ENCODE data around the gene SPDYE18. TPM values are rescaled to one million over a fixed set of nuclear protein-coding genes. Genes with fewer than 3 reads are reported as not detected.
"Not testable (repeated sequence)": the region's sequence is repeated elsewhere in the genome, so short reads cannot be mapped to it uniquely, and the experiment has no call there.

Gene SPDYE18
- 1 to 10 TPM in 2 of 3 donors, not detected in 1; 1.4 to 1.6 TPM for total RNA-seq

- H3K27me3 ChIP-seq; intact Hi-C loops (cut with DNase I; ENCODE audit: low total_unique reads); H3K9me3 ChIP-seq; H3K4me3 ChIP-seq; DNase-seq (ENCODE audit: low spot score in 2 of 2); H3K4me1 ChIP-seq; H3K27ac ChIP-seq; H3K36me3 ChIP-seq: not testable (repeated sequence)
Measured at GRCh38 chr7:77062557-77062956, at the start of gene SPDYE18. SPDYE18 (minus strand) TSS chr7:77062558; CDS start chr7:77060512, 2,046 bp downstream.

- H3K9me3 ChIP-seq; DNase-seq (ENCODE audit: low spot score in 2 of 2); H3K4me1 ChIP-seq; intact Hi-C loops (cut with DNase I; ENCODE audit: low total_unique reads); H3K36me3 ChIP-seq; H3K27ac ChIP-seq; H3K4me3 ChIP-seq; H3K27me3 ChIP-seq: not testable (repeated sequence)
Measured at GRCh38 chr7:77108362-77108761, 46.0 kb upstream of the SPDYE18 start.

GRCh38 chr7:77107659-77108058 is 45.3 kb upstream of the SPDYE18 start:
- H3K4me3 ChIP-seq; intact Hi-C loops (cut with DNase I; ENCODE audit: low total_unique reads); H3K9me3 ChIP-seq; H3K27ac ChIP-seq; H3K36me3 ChIP-seq; H3K27me3 ChIP-seq; DNase-seq (ENCODE audit: low spot score in 2 of 2); H3K4me1 ChIP-seq: not testable (repeated sequence)

- H3K4me1 ChIP-seq; H3K27me3 ChIP-seq; H3K4me3 ChIP-seq; DNase-seq (ENCODE audit: low spot score in 2 of 2); H3K9me3 ChIP-seq; H3K36me3 ChIP-seq; intact Hi-C loops (cut with DNase I; ENCODE audit: low total_unique reads); H3K27ac ChIP-seq: not testable (repeated sequence)
Measured at GRCh38 chr7:77105904-77106303, 43.5 kb upstream of the SPDYE18 start.

- intact Hi-C loops (cut with DNase I; ENCODE audit: low total_unique reads), result not testable (repeated sequence)
Measured at GRCh38 chr7:77102671-77103070, 40.3 kb upstream of the SPDYE18 start.

GRCh38 chr7:77101187-77101586 is 38.8 kb upstream of the SPDYE18 start:
- H3K9me3 ChIP-seq; intact Hi-C loops (cut with DNase I; ENCODE audit: low total_unique reads); DNase-seq (ENCODE audit: low spot score in 2 of 2); H3K36me3 ChIP-seq; H3K4me1 ChIP-seq; H3K27me3 ChIP-seq; H3K27ac ChIP-seq; H3K4me3 ChIP-seq: not testable (repeated sequence)

More at GRCh38 chr7:77102671-77103070, 40.3 kb upstream of the SPDYE18 start:
- H3K9me3 ChIP-seq; DNase-seq (ENCODE audit: low spot score in 2 of 2); H3K27me3 ChIP-seq; H3K4me1 ChIP-seq; H3K27ac ChIP-seq; H3K36me3 ChIP-seq; H3K4me3 ChIP-seq: not testable (repeated sequence)

GRCh38 chr7:77100501-77100900 is 38.1 kb upstream of the SPDYE18 start:
- intact Hi-C loops (cut with DNase I; ENCODE audit: low total_unique reads); H3K36me3 ChIP-seq; DNase-seq (ENCODE audit: low spot score in 2 of 2); H3K4me3 ChIP-seq; H3K9me3 ChIP-seq; H3K27me3 ChIP-seq; H3K27ac ChIP-seq; H3K4me1 ChIP-seq: not testable (repeated sequence)

- H3K4me1 ChIP-seq; DNase-seq (ENCODE audit: low spot score in 2 of 2); intact Hi-C loops (cut with DNase I; ENCODE audit: low total_unique reads); H3K27ac ChIP-seq; H3K9me3 ChIP-seq; H3K36me3 ChIP-seq; H3K4me3 ChIP-seq; H3K27me3 ChIP-seq: not testable (repeated sequence)
Measured at GRCh38 chr7:77092301-77092700, 29.9 kb upstream of the SPDYE18 start.

- H3K4me1 ChIP-seq; intact Hi-C loops (cut with DNase I; ENCODE audit: low total_unique reads); H3K9me3 ChIP-seq; DNase-seq (ENCODE audit: low spot score in 2 of 2); H3K4me3 ChIP-seq; H3K36me3 ChIP-seq; H3K27me3 ChIP-seq; H3K27ac ChIP-seq: not testable (repeated sequence)
Measured at GRCh38 chr7:77082192-77082591, 19.8 kb upstream of the SPDYE18 start.

- H3K27ac ChIP-seq; H3K9me3 ChIP-seq; intact Hi-C loops (cut with DNase I; ENCODE audit: low total_unique reads); DNase-seq (ENCODE audit: low spot score in 2 of 2); H3K4me3 ChIP-seq; H3K36me3 ChIP-seq; H3K27me3 ChIP-seq; H3K4me1 ChIP-seq: not testable (repeated sequence)
Measured at GRCh38 chr7:77080236-77080635, 17.9 kb upstream of the SPDYE18 start.

- H3K36me3 ChIP-seq; H3K9me3 ChIP-seq; H3K27ac ChIP-seq; H3K27me3 ChIP-seq; H3K4me1 ChIP-seq; intact Hi-C loops (cut with DNase I; ENCODE audit: low total_unique reads); H3K4me3 ChIP-seq; DNase-seq (ENCODE audit: low spot score in 2 of 2): not testable (repeated sequence)
Measured at GRCh38 chr7:77079624-77080023, 17.3 kb upstream of the SPDYE18 start.

GRCh38 chr7:77079112-77079511 is 16.8 kb upstream of the SPDYE18 start:
- H3K27ac ChIP-seq, result not testable (repeated sequence)

GRCh38 chr7:77077060-77077459 is 14.7 kb upstream of the SPDYE18 start:
- H3K36me3 ChIP-seq; H3K4me3 ChIP-seq; H3K4me1 ChIP-seq; H3K27ac ChIP-seq; intact Hi-C loops (cut with DNase I; ENCODE audit: low total_unique reads); H3K27me3 ChIP-seq; H3K9me3 ChIP-seq; DNase-seq (ENCODE audit: low spot score in 2 of 2): not testable (repeated sequence)

More at GRCh38 chr7:77079112-77079511, 16.8 kb upstream of the SPDYE18 start:
- intact Hi-C loops (cut with DNase I; ENCODE audit: low total_unique reads); H3K4me1 ChIP-seq; H3K9me3 ChIP-seq; DNase-seq (ENCODE audit: low spot score in 2 of 2); H3K36me3 ChIP-seq; H3K4me3 ChIP-seq; H3K27me3 ChIP-seq: not testable (repeated sequence)

- H3K36me3 ChIP-seq; H3K27me3 ChIP-seq; DNase-seq (ENCODE audit: low spot score in 2 of 2); H3K9me3 ChIP-seq; H3K4me3 ChIP-seq; H3K4me1 ChIP-seq; intact Hi-C loops (cut with DNase I; ENCODE audit: low total_unique reads); H3K27ac ChIP-seq: not testable (repeated sequence)
Measured at GRCh38 chr7:77074786-77075396, 12.5 kb upstream of the SPDYE18 start.

All from breast epithelium (tissue), 4 donors.